ENCODE measurements around the gene HIC1. TPM values are rescaled to one million over a fixed set of nuclear protein-coding genes. Genes with fewer than 3 reads are reported as not detected.
A peak's percentile ranks its signal among the peaks of the same experiment; 100 is the strongest.

The HIC1 gene
- total and polyA plus RNA-seq, 9 of the 15 experiments (the other 6 are each of a cell fraction or from before 2014, with no cell fraction given): 0.01 to 2.5 (median 0.18) TPM

- TF ChIP-seq RBM15 (IDR thresholded peaks at IDR 0.05; ENCODE audit: insufficient read depth, low read length): no peak
- TF ChIP-seq RFX1 (IDR thresholded peaks at IDR 0.05): peak; percentile 63
- 0 out of 2 replicates have a peak, but pooled peaks have one; percentile 12 for TF ChIP-seq CTBP1 (IDR thresholded peaks at IDR 0.05; ENCODE audit: borderline replicate concordance)
- peak; percentile 12; the same call in 1 of the 2 replicates for TF ChIP-seq L3MBTL2 (IDR thresholded peaks at IDR 0.05)
- TF ChIP-seq NRF1 (conservative IDR thresholded peaks at IDR 0.05 in 1 of 2, IDR thresholded peaks at IDR 0.05 in 1 of 2): peak; percentile 66 to 75; a peak in 2 of 4 replicates
- TF ChIP-seq FOXP1 (CRISPR knock-in tag; IDR thresholded peaks at IDR 0.05): peak; percentile 14; the same call in 1 of the 2 replicates
- peak; percentile 89 for TF ChIP-seq RBM22 (IDR thresholded peaks at IDR 0.05; ENCODE audit: low read depth, low read length, poor library complexity, severe bottlenecking)
- TF ChIP-seq SAFB (IDR thresholded peaks at IDR 0.05; ENCODE audit: borderline replicate concordance, low read depth, low read length): peak; percentile 91
- no peak for TF ChIP-seq NFIC (IDR thresholded peaks at IDR 0.05)
- no peak for TF ChIP-seq KLF6 (CRISPR knock-in tag; IDR thresholded peaks at IDR 0.05; ENCODE audit: borderline replicate concordance)
- no peak for TF ChIP-seq DNMT1 (IDR thresholded peaks at IDR 0.05)
- TF ChIP-seq EGR1 (conservative IDR thresholded peaks at IDR 0.05): peak; percentile 78
- no peak for TF ChIP-seq HMG20B (CRISPR knock-in tag; IDR thresholded peaks at IDR 0.05)
- peak; percentile 41; the same call in 1 of the 2 replicates for TF ChIP-seq PHF8 (IDR thresholded peaks at IDR 0.05; ENCODE audit: borderline replicate concordance, low read length)
- TF ChIP-seq, protein P1, sequence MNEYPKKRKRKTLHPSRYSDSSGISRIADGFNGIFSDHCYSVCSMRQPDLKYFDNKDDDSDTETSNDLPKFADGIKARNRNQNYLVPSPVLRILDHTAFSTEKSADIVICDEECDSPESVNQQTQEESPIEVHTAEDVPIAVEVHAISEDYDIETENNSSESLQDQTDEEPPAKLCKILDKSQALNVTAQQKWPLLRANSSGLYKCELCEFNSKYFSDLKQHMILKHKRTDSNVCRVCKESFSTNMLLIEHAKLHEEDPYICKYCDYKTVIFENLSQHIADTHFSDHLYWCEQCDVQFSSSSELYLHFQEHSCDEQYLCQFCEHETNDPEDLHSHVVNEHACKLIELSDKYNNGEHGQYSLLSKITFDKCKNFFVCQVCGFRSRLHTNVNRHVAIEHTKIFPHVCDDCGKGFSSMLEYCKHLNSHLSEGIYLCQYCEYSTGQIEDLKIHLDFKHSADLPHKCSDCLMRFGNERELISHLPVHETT (CRISPR knock-in tag; conservative IDR thresholded peaks at IDR 0.05 in 1 of 2, IDR thresholded peaks at IDR 0.05 in 1 of 2): peak in 1 of 2 experiments; percentile 53; a peak in 1 of 4 replicates
- TF ChIP-seq ZBTB26 (CRISPR knock-in tag; IDR thresholded peaks at IDR 0.05): no peak
- TF ChIP-seq MAX (CRISPR knock-in tag; IDR thresholded peaks at IDR 0.05): peak; percentile 61
- TF ChIP-seq CHD4 (IDR thresholded peaks at IDR 0.05; ENCODE audit: insufficient read depth, insufficient replicate concordance, low read depth, low read length, poor library complexity, severe bottlenecking): no peak
- TF ChIP-seq SAP30 (IDR thresholded peaks at IDR 0.05; ENCODE audit: borderline replicate concordance, insufficient read depth, low read depth, low read length, poor library complexity, severe bottlenecking): peak; percentile 81
- TF ChIP-seq ETS1 (conservative IDR thresholded peaks at IDR 0.05; ENCODE audit: control insufficient read depth, low read depth, low read length): 0 out of 2 replicates have a peak, but pooled peaks have one; percentile 57
- peak; percentile 74 for TF ChIP-seq MXD1 (CRISPR knock-in tag; IDR thresholded peaks at IDR 0.05; ENCODE audit: borderline replicate concordance, poor library complexity, severe bottlenecking)
Observed at GRCh38 chr17:2049333-2050299, 5.3 kb upstream of the HIC1 start (continued).

All from K562 (cell line).